IPS DF 4.7 (cell line): ENCODE data around the gene TNS3.

Experiments used
- DNase-seq: peaks from one replicate; pipeline ENCODE4 v3.0.0-alpha.2; 2013; ENCODE audit warnings: low spot score; ENCODE audit errors: extremely low read depth

The TNS3 gene

DNA sequence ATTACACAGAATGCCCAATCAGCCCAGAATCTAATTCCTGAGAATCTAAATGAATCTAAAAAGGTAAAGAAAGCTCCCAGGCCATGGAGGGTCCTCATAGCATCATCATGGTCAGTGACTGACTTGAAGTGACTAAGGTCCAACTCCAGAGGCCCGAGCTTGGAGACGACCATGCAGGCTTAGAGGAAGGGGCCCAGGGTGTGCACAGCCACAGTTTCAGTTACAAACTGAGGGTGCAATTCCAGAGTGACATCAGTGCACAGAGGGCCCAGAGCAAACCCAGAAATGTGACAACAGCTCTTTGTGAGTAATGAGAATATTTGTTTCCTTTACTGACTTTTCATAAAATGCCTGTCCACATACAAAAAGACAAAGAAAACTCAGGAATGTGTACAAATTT lies 170.0 kb downstream of the TNS3 start:
- DNase-seq: no peak

DNA sequence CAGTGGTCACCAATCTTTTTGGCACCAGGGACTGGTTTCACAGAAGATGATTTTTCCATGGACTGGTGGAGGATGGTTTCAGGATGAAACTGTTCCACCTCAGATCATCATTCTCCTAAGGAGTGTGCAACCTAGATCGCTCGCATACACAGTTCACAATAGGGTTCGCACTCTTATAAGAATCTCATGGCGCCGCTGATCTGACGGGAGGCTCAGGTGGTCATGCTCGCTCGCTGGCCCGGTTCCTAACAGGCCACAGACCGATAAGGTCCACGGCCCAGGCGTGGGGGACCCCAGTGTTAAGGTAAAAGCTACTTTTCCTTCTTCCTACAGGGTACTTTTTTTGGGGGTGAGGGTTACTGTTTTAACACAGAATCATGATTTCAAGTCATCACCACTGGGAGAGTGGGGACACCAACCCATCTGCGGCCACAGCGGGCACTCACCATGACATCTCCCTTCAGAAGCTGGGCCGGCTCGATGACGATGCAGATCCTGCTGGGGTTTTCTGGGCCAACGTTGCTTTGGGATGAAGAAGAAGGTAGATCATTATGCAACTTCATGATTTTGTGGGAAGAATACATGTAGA lies 170.5 kb downstream of the TNS3 start:
- no peak for DNase-seq

DNA sequence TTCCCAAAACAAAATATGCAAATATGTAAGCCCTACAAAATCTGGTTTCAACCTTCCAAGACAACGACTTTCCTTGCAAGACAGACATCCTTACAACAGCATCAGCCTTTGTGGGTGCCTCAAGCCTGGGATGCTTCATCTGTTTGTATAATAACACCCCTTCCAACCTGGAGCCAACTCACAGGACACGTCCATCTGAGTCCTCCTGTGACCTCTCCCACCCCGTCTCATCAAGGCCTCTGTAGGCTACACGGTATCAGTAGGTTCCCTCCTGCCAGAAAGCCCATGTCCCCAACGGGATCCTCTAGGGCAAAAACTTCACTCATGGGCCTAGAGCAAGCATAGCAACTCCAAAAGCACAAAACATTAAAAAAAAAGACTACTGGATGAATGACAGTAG lies 173.2 kb downstream of the TNS3 start:
- no peak for DNase-seq

DNA sequence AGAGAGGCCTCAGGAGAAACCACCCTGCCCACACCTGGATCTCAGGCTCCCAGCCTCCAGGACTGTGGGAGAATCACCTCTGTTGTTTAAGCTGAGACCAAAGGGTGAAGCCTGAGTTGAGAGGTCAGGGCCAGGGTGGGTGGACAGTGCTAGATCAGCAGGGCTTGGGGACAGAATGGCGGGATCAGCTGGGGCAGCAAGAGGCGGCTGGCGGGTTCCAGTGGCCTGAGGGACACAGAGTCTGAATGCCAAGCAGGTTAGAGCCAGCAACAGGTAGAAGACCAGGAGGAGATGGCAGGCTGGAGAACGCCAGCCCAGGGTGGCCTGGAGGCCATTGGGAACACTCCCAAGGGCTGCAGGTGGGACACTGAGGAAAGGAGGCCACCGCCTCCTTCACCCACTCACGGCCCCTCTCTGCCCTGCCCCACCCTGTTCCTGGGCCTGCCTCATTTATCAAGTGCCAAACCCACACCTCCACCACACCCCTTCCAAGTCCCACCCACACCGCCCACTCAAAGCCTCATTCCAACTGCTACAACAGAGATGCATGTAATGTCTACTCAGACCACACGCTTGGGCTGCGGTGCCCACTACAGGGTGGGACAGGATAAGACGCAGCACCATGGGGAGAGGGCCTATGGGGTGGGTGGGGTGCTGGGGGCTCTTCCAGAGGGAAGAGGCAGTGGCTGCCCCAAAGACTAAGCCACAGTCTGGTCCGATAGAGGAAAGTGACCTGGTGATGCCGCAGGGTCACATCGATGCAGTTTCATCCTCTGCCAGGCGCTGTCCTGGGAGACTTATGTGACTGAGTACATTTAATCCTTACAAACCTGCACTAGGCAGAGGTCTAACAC lies 173.9 kb downstream of the TNS3 start:
- DNase-seq: no peak

DNA sequence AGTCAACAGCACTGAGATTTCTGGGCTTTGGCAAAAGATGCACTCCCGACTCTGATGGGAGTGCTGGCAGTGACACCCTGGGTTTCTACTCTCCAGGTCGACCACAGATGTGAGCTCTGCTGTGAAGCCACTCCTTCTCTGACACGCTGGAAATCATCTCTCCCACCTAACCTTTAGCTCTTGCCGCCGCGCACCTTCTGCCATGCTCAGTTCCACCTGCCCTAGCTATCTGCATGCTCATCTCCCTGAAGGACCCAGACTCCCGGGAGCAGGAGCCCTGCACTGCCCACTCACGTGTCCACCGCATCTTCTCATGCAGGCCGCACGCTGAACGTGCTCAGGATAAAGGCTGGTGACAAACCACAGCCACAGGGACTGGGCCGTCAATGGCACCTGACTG lies 174.8 kb downstream of the TNS3 start:
- DNase-seq: no peak

DNA sequence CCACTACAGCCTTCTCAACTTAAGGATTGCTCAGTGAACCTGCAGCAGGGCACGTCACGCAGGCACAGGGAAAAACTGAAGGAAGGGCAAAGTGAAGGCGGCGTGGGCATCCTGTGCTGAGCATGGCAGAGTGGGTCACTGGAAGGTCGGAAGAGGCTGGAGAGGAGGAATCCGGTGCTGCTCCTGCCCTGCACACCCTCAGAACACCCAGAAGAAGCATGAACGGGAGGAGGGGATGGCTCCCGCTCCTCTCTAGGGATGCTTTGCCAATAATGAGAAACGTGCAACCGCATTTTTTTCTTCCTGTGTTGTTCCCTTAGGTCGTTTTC lies 175.1 kb downstream of the TNS3 start:
- DNase-seq: no peak

DNA sequence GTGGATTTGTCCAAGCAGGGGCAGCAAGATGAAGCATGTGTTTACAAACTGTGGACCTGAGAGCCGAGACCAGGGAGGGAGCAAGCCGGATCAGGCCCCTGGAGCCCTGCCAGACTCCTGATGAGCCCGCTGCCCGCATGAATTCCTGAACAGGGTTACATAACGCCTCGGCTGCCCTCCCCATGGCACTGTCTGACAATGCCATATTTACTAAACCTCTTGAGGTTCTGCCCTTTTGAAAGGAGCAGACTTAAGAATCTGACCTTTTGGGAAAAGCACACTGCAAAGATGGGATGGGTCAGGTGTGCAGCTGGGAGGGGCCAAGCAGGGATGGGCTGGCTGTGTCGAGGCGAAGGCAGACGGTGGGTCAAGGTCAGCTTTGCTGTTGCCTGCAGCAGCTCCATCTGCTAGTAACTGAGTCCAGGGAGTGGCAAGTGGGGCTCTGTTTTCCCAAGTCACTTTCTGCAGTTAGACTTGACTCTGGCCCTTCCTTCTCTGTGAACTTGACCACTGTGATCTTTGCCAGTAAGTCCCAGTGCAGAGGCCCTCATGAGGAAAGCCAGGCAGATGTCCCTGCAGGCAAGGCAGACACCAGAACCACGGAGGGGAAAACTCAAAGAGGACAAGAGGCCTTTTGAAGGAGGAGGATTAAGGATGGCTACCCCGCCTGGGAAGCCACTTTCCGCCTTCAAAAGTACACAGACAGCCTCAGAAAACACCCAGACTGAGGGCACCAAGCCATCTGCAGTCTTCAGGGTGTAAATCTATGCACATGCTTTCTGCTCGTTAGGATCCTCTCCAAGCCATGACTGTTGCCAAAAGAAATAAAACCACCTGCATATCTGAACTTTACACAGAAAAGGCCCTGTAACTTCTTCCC lies 175.8 kb downstream of the TNS3 start:
- DNase-seq: no peak

DNA sequence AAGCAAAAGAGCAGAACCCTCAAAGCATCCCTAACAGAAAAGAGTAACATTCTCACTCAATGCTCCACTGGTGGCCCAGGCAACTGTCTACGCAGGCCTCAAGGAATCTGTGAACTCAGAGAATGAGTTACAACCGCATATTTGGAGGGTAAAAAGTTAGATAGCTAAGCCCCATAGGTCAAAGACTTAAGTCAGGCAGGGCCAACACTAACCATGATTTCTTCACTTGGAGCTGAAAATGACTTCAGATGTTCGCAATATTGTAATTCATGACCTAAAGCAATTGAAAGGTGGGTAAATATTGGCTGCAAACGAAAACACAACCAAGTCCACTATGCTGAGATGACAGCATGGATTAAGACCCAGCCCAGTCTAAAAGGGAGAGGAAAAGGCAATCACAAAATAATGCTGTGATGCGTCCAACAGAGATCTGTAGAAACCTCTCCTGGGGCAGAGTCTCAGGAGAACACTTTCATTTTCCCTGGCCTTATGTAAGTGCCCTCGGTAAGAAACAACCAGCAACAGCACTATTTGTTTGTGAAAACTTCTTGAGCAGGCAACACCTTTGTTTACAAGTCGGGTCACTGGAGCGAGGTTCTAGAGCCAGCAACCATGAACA lies 176.5 kb downstream of the TNS3 start:
- no peak for DNase-seq

DNA sequence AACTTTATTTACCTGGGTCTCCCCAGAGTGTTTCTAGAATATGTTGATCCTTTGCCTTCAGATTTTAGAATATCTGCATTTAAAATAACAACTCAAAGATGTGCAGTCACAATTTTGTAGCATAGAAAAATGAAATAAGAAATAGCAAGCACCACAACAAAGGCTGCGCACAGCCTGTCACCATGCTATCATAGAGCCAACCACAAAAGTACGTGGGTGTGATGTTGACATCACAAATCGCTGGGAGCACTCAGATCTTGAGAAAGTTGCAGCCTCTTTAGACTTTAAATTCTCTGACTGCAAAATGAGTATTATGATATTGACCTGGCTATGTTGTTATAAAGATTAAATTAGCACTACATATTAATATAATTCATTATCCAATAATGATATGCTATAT lies 177.9 kb downstream of the TNS3 start:
- DNase-seq: no peak

DNA sequence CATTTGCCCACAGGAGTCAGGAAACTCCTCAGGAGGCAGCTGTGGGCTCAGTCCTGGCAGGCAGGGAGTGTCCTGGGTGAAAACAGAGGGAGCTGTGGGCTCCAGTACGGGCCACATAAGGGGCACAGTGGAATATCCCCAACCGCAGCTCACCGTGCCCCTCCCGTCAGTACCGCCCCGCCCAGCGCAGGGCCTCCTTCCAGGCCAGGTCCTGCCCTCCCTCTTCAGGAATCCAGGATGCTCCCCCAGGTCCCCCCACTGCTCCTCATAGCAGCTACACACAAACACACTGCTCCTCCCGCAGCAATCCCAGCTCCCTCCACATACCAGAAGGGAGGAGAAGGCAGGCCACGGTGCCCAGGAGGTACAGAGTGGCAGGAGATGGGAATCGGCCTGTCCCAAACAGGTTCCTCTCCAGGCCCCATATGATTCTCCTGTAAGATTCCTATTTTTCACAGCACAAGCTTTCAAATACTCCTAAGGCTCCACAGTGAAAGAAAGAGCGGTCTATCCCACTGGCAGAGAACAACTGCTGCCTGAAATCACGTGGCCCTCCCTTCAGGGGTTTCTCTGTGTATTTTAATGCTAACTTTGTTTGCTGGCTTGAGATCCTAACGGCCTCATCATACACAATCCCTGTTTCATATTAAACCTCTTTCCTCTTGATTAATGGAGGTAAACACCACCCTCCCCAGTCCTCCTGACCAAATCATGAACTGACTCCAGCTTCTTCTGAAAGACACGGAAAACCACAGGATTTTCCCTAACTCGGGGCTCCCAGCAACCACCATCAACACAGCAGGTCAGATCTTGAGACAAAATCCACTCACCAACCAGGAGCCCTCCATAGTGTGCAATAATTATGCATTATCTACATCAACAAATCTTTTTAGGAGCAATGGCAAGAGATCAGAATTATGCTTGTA lies 178.7 kb downstream of the TNS3 start:
- DNase-seq: no peak

DNA sequence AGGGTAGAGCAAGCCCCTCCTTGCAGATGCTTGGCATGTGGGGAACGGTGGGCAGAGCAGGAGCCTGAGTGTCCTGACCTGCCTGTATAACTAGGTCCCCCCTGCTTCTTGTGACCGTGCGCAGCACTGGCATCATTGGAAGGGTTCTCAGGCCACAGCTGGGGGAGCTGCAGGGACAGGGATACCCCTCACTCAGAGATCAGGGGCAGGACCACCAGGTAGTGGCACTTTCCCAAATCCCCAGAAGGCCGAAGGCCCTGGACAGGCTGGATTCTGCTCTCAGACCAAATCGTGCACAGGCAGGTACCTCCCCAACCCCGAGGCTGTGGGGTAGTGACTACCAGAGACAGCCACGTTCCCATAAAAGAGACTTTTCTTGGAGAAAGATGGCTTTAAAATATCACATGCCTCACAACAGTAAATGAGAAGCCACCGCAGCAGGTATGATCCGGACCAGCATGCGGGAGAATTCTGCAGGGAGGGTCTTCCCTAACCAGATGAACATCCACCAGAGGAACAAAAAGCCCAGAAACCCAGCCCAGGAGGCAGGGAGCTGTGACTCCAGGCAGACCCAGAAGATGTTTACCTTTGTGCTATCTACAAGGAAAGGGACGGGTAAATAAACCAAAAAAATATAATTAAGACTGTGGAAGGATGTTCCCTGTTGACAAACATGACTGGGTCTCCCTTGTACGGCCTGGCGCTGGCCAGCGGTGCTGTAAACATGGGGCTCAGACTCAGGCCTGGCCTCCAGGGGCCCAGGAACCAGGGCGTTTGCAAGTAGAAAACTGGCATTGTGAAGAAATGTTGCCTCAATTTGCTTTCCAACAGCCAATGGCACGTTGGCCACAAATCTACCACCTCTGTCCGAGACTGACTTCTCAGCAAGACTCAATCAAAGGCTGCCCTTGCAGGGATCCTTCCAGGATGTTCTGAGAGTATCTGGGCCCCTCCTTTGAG lies 180.0 kb downstream of the TNS3 start:
- DNase-seq: no peak

DNA sequence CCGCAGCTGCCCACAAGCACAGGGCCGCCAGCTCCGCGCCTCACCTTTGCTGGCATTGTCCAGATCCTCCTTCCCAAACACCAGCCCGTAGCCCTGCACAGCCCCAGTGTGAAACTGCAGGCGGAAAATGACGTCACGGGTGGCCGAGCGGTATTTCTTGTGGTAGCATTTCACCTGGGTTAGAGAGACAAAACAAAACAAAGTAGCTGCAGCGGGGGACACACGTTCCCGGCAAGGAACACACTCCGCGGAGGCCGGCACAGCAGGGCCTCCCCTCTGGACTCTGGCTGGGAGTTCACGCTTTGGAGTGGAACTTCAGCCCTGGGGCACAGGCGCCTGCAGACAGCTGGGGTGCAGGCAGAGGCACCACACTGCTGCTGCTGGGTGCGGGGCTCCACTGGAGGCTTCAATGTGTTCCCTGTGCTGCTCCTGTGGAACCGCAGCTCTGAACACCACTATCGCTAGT lies 181.1 kb downstream of the TNS3 start:
- DNase-seq: no peak

DNA sequence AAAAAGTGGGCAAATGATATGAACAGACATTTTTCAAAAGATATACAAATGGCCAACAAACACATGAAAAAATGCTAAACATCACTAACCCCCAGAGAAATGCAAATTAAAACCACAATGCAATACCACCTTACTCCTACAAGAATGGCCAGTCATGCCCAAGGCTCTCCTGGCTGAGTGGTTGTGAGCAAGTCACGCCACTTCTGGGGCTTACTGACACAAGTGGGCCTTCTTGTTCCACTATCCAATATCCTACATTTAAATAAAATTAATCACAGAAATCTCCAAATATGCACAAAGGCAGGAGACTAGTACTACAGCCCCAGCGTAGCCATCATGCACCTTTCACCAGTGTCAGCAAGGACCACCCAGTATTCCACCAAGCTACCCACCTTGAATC lies 181.9 kb downstream of the TNS3 start:
- no peak for DNase-seq

DNA sequence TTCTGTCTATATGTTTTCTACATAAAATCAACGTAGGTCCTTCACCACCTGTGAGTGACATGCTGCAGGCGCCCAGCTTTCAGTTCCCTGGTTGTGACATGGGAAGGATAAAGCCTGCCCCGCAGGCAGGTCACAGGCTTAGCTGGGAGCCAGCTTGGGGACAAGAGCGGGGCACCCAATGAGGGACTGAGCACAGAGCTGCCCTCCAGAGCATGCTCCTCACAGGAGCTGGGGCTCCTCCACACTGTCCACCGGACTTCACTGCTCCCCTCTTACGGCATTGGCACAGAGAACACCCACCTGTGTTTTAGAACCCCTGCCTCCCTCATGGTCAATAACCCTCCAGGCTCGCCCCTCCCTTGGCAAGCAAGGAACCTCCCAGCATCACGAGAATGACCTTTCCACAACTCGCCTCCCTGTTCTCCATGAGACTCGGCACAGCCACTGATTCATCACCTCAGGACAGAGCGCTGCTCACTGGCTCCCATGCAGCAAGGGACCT lies 187.1 kb downstream of the TNS3 start:
- DNase-seq: no peak

DNA sequence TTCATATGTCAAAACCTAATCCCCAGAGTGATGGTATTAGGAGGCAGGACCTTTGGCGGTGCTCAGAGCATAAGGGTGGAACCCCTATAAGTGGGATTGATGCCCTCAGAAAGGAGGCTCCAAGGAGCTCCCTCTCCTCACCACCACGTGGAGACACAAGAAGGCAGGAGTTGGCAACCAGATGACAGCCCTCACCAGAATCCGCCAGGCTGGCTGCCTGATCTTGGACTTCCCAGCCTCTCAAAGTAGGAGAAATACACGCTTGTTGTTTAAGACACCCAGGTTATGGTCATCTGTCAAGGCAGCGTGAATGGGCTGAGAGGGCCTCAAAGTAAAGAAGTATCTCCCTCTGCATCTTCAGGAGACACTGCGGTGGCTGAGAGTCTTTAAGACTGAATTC lies 187.7 kb downstream of the TNS3 start:
- DNase-seq: no peak

DNA sequence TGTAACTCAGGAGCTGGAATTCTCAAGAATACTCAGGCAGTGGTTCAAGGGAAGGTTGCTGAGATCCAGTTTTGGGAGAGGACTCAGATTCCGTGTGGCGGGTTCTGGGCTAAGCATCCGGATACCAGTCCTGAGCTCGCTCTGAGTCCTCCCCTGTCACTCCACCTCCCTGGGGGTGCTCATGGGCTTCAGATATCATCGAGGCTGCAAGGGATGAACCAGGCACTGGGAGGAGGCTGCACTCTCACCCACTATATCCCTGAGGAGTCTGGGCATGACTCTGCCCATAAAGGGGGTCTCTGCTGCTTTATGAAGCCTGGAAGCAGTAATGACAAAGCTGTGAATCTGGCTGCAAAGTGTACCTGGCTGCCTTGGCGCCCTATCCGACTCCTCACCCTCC lies 188.5 kb downstream of the TNS3 start:
- DNase-seq: no peak

DNA sequence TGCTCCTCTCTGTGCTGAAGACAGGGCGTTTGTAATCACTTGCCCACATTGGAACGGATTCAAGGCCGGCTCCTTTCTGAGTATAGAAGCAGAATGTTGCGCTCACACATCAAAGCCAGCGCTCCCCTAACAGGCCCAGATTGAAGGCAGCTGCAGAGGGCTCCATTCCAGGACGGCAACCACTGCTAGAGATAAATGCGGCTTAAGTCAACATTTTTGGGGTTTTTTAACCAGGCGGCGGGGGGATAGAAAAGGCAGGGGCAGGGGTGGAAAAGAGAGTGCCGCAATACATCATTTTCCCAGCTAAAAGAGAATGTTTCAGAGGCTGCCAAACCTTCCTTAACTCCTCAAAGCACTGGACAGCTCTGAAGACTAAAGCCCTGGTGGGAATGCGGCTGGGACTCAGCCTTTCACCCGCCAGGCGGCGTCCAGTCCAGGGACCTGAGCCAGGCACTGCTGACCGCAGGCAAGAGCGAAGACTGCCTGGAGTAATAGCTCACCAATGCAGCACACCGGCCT lies 189.6 kb downstream of the TNS3 start:
- no peak for DNase-seq

DNA sequence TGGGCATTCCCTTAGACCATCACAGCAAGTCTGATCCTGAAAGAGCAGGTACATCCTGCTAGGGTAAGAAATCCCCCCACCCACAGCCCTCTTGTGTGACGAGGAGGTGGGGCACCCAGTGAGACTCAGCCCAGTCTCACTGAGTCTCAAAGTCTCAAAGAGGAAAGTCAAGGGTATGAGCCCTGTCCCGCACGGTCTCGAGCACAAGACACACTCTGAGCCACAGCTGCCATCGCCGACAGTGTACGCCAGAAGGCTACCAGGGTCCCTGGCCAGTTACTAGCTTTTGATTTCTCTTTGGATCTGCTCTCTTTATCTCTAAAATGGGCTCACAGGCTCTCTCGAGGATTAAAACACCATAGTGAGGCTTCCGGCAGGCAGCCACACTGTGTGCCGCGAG lies 190.2 kb downstream of the TNS3 start:
- no peak for DNase-seq

DNA sequence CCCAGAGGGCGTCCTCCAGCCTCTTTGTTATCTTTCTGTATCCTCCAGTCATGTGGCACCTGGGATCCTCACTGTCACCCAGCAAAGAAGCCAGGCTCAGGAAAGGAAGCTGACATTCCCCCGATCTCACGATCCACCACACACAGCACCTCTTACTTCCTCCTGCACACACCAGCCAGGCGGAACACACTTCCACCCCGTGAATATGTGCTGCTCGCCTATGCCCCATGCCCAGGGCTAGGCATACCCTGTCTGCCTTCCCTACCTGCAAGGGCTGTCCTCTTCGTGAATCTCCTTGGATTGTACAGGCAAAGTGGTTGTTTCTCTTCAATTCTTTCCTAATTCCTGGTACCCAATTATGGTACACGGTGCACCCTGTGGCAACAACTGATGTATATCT lies 191.0 kb downstream of the TNS3 start:
- no peak for DNase-seq
